HG03095 (cell line): Measurements from ENCODE around the gene CD93.

Source experiments
- ATAC-seq: cut with Tn5 transposase; IDR thresholded peaks from one replicate; pipeline ENCODE4 v1.9.1; 2021; ENCODE audit warnings: moderate library complexity; ENCODE audit not compliant: unreplicated experiment

CD93 gene

DNA sequence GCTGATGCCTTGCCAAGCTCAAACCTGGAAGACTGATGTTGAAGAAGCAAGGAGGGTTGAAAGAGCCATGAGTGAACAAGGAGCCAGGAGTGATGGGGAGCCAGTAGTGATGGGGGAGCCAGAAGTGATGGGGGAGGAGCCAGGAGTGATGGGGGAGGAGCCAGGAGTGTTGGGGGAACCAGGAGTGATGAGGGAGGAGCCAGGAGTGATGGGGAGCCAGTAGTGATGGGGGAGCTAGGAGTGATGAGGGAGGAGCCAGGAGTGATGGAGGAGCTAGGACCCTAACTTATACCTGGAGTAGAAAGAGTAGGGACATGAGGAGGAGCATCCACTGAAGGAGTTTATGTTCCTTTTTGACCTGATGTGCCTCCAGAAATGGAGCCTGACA lies 14.6 kb upstream of the CD93 start:
- no peak for ATAC-seq

DNA sequence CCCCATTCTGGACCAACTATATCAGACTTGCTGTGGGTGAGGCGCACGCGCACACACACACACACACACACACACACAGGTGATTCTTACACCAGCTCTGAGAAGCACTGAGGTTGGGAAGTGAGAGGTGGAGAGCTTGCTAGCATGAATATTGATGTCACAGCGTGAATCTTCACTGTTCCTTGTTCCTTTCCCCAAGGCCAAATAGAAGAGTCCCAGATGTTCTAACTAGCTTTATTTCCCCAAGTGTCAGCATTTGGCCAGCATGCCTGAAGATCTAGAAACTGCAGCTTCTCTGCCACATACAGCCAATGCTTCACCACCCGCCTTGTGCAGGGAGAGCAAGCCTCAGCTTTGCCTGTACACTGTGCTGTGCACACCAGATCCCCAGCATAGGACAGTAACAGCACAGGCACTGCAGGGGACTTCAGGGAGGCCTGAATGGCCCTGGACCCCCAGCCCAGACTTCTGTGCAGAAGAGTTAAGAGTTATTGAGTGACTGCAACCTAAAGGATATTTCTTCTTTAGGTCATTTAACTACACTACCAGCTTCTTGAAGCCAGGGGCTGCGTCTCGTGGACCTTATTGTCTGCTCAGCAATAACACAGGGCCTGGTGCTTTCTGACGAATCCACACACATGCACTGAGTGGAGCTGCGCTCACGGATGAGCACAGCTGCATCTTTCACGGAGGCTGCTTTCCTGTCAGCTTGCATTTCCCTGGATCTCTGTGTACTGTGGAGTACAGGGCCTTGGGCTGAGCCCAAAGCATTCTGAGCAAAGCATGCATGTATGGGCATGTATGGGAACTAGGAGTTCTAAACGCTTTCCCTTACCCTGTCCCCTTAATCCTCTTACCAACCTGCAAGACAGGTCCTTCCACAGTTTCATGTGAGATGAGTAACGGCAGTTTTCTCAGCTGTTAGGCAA lies 13.9 kb upstream of the CD93 start:
- ATAC-seq = no peak

DNA sequence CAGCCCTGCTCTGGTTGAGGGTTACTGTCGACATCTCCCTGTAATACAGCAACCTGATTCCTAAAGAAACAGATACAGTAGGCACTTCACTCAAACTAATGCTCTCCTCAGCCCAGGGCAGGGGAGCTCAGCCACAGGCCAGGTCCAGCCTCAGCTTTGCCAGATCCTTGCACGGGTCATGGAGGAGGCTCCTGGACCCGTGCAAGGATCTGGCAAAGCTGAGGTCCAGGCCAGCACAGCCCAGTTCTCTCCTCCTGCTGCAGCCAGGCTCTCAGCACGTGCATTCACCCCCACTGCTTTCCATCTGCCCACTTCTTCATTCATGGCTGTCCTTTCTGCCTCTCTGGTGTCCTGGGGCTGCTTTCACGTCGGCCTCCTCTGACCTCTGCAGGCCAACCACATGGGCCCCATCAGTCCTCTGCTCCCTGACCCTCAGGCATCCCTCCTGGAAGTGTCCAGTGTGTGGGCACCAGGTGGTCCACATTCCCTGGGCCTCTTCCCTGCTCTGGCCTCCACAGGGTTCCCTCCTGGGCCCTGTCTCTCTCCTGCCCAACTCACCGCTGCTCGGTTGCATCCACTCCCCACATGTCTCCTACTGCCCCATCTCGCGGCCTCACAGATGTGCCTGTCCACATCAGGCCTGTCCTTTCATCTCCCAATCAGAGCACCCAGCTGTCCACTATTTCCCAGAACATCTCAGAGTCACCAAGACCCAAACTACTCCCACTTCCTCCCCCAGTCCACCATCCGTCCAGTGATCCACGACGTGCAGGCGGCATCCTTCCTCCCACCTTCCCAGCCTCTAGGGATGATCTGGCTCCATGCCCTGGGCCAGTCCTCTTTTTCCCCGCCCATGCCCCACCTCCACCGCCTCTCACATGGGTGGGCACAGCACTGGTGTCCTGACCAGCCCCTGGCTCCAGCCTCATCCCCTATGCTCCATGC lies 11.8 kb upstream of the CD93 start:
- ATAC-seq = no peak

DNA sequence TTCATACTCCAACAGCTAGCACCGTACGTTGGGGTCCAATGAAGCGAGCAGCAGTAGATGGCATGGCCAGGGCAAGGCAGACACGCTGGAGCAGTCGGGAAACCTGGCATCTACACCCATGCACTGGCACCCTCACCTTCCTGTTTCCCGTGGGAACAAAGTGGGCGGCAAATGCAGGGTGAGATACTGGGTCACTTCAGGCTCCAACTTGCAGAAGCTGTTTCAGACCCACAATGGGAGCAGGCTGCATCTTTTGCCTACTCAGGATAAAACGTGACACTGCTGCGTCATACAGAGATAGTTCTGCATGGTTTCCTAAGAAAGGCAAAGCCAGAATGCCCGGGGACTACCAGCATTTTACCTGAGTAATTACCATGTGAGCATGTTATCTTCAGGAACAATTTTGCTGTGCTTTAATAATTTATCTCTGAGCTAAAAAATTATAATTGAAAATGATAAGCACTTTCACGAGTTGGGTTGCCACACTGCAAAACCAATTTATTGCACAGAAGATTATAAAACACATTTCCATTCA lies 10.9 kb upstream of the CD93 start:
- ATAC-seq = no peak

DNA sequence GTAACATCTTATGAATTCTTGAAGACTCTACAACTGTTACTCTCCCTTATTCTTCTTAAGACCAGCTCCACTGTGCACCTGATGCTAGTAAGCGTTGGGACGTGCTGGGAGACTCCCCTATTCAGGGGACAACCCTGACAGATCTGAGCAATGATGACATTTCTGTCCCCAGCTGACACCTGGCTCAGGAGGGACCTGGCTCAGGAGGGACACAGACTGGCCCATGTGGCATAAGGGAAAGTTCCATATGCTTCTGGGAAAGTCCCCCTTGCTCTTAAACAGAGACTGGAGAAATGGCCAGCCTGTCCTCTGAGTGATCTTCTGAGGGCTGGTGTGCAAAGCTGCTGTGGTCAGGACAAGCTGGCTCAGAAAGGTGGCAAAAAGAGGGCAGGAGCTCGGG lies 10.0 kb upstream of the CD93 start:
- ATAC-seq = no peak

DNA sequence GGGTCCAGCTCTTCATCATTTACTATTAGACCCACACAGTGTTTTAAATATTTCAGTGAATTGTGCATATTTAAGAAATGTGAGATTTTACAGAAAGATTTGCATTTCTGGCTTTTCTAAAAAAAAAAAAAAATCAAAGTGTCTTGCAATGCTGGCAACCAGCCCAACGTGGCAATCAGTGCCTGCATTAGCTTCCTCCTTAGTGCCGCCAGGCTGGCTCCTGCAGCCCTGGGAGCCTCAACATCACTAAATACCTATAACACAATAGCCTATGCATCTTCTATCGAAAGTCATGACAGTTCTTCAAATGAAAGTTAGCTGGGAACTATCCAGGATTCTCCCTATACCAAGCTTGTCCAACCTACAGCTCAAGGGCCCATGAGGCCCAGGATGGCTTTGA lies 9.4 kb upstream of the CD93 start:
- ATAC-seq = no peak

DNA sequence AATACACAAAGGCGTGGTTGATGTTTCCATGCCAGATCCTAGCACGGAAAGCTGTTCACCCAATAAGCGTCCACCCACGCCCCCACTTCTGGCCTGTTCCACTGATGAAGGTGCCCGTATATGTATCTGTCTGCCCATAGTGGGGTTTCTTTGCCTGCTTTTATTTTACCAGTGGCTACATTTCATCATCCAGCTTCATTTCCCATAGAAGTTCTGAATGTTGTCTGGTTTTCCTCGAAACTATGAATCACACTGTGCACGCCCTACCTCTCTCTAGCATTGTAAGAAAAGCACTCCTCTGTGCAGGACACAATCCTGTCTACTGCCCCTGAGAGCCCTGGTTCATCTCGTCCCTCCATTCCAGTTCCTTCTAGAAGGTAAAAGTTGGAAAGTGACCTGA lies 8.8 kb upstream of the CD93 start:
- ATAC-seq = no peak

DNA sequence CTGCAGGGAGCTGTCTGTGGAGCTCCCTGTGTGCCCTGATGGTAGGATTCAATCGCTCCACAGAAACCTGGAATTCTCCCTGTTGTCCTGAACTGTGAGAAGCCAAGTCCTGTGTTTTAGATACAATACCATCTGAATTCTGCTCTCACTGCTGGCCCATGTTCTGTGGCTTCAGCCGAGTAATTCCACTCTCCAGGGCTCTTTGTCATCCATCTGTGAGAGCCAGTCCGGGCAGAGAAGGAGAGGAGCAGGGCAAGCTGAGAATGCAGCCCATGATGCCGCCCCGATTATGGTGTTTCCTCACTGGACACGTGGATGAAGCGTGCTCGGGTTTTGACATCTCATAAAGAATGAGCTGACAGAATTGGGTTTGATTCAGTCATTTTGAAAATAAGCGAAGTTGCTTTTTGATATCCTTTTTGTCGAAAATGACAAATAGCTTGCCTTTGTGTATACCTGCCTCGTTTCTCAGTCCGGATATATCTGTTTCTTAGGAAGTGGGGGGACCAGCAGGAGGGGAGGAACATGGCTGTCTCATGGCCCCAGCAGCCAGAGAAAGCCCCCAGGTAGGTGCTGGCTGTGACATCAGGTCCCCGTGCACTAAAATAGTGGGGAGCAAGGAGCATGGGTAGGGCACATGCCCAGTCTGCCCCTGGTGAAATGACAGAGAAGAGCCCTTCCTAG lies 8.2 kb upstream of the CD93 start:
- no peak for ATAC-seq

DNA sequence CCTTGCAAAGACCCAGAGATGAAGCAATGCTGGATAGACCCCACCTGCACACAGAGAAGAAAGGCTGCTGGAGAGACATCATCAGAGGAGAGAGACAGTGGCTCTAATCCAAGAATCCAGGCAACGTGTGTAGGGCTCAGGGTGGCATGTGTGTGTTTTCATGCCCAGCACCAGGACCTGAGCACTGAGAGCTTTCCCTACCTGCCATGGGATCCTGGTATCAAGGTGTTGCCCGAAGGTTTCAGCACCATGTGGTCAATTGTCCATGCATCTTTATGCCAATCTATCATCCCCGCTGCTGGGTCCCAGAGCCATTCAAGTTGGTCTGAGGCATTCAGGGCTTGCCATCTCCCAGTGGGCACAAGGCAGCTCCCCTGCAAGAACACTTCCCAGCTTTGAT lies 7.5 kb upstream of the CD93 start:
- no peak for ATAC-seq

DNA sequence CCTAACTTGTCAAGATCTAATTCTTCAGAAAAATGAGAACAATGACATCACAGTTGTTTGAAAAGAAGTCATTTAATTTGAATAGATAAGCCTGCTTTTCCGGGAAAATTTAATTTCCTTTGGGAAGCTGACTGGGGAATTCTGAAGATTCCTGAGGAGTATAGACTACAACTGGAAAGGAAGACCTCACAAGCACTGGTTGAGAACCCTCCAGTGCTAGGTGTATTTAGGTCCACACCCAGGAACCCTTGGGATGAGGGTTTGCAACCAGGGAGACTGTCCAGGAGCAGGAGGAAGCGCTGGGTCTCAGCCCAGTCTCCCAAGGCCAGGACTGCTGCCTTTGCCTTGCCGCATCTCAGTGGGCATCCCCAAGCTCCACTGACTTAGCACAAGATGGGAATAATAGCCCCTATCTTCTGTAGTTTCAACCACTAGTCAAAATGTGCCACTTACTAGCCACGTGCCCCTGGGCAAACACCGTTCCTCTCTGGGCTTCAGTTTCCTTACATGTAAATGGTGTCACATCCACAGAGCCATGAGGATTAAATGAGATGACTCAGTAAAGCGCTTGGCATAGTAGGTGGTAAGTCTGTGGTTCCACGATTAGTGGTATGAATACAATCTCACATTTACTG lies 6.9 kb upstream of the CD93 start:
- ATAC-seq = no peak

DNA sequence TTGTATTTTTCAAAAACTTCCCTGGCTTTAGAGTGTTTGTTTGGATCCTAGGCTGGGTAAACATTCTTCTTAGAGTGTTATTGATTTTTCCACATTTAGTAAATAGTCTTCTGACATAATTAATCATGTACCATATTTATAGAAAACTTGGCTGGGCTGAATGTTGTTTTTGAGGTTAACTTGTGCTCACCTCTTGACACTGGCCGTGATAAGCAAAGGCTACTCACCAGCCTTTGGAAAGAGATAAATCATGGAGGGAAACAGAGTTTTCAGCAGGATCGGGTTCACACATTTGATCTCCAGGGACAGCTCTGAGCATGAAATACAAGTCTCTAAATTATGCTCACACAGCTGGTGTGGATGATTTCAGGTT lies 6.2 kb upstream of the CD93 start:
- ATAC-seq = no peak

DNA sequence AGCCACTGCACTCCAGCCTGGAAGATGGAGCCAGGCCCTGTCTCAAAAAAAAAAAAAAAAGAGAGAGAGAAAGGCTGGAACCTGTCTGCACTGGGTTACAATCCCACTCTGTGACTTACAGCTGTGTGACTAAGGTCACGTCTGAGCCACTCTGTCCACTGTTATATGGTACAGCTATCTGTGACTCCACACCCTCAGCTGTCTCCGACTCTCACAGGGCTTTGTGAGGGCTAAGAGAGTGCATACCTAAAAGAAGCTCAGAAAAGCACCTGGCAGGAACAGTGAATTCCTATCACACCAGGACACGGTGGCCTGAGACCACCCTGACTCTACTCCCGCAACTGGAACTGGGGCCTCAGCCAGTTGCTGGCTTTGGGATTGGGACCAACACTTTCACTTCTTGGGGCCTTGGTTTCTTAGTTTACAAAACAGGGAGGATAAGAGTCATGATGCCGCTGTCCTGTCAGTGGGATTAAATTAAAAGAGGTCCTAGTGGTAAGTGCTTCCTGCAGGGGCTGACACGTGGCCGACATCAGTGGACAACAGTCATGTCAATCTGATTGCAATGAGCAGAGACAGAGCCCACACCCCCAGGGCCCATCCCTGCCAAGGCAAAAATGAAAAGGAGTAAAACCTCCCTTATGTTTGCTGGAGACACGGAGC lies 5.7 kb upstream of the CD93 start:
- ATAC-seq = no peak

DNA sequence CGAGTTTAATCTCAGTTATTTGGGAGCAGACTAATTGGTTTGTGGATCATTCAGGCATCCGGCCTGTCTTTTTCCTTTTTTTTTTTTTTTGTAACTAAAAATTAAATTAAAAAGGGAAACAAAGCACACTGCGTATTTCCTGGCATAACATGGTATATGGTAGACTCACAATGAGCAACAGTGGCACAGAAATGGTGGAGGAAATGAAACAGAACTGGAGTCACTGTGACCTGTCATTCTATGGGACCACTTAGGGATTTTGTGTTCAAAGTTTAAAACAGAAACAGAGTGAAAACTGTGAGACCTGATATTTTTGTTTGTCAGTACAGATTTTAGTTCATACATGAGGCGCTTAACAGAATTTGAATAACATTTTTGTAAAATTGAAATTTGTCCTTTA lies 4.8 kb upstream of the CD93 start:
- ATAC-seq = no peak

DNA sequence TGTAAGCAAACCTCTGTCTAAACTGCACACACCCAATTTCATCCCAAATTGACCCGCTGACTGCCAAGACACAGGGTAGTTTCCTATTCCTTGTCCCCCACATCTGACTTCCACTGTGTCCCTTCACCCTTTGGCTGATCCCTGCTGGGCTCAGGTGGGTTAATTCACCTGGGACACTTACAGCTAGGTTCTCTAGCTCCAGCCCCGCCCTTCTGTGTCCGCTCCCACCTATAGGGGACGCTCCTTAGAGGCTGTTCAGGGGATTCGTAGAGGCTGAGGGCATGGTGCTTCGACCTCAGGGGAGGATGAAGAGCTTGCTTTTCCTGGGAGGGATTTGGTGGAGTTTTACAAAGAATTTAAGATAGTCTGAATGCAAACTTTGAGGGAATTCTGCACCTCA lies 4.0 kb upstream of the CD93 start:
- ATAC-seq = no peak

DNA sequence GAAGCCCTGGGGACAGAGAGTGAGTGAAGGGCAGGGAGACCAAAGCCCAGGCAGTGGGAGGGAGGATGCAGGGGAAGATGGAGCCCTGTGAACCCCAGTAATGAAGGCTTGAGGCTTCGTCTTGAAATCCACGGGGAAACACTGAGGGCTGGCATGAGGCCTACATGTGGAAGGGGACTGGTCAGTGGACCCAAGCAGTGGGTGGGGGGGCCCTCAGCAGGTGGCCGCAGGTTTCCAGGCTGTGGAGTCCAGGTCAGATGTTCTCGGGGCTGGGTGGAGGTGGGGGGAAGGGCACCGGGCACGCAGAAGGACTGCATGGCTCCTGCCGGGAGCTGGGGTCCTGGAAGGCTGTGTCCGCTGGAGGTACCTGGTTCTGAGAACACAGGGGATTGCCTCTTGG lies 2.7 kb upstream of the CD93 start:
- ATAC-seq = no peak

DNA sequence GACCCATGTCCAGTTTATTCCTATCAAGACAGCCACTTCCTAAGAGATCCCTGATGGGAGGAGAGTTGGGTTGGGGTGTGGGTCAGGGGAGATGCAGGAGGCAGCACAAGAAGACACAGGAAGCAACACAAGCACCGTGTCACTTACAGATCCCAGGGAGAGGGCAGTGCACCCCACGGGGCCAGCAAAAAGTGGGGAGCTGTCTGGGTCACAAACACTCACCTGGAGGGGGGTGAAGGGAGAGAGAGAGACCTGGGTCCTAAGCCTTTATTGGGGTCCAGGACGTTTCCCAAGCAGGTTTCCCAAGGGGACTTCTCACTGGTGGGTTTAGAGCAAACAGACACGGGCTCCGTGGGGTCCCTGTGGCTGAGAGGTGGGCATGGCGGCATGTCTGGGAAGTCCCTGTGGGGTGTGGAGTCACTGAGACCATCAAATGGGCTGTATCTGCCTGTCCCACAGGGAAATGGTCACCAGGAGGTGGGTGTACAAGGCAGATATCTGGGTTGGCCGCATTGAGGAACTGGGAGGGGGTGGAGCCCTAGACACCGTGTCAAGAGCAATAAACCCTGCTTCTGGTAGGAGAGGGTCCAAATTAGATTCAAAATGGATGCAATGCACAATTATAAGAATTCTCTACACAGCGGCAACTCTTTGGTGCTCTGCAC lies 1.6 kb upstream of the CD93 start:
- no peak for ATAC-seq

DNA sequence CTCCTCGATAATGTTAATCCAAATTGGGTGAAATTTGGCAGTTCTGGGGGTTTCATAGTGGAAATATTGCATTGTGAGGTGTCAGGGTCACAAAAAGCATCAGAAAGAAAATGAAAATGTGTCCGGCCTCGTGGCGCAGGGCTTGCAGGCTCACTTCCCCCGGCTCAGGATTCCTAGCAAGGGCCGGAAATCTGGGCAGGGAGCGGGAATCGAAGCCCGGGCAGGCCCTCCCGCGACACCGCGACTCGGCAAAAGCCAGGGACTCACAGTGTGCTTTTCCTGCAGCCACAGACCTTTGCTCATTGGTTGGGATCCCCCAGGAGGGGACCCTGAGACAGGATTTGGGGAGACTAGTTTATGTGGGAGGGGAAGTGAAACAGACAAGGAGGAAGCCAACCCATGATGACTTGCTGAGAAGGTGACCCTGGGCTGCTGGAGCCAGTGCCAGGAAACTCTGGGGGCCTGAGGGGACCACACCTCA lies 847 bp upstream of the CD93 start:
- ATAC-seq = no peak

DNA sequence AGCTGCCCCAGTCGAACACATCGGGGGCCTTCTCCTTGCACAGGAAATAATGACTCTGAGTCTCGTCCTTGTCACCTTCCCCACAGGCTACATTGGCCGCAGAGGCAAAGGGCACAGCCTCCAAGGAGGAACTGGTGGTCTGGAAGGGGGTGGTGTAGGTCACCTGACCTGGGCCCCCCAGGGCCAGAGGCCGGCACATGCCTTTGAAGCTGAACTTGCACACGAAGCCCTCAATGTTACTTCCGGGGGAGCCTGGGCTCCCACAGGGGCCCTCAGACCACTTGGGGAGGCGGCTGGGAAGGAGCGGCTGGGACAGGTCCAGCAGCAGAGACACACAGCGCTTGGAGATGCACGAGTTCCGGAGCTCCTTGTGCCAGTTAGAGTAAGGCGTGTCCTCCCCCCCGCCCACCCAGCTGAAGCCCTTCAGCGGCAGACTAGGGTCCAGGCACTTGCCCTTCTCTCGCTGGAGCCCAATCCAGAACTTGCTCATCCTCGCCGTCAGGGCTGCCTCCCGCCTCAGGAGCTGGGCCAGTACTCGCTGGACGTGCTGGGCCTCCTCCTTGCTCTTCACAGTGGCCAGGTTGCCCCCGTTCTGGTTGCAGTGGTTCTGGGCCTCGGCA lies 578 bp downstream of the CD93 start:
- no peak for ATAC-seq

DNA sequence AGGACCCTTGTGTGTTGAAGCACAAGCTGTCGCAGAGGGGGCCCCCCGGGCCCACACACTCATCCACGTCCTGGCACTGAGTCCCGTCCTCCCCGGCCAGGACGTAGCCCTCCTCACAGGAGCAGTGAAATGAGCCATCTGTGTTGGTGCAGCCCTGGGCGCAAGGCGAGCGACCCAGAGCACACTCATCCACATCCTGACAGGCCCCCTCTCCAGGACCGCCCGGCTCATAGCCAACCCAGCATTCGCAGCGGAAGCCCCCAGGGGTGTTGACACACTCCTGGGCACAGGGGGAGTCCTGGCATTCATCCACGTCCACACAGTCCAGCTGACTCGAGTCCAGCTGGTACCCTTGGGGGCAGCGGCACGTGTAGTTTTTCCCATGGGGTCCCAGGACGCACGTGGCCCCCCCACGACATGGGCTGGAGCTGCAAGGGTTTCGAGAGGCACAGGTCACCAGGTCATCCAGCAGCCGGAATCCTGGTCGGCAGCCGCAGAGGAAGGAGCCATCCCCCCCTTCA lies 1.2 kb downstream of the CD93 start:
- ATAC-seq = no peak
